ENCODE results near the gene FGGY.

FGGY gene

DNA sequence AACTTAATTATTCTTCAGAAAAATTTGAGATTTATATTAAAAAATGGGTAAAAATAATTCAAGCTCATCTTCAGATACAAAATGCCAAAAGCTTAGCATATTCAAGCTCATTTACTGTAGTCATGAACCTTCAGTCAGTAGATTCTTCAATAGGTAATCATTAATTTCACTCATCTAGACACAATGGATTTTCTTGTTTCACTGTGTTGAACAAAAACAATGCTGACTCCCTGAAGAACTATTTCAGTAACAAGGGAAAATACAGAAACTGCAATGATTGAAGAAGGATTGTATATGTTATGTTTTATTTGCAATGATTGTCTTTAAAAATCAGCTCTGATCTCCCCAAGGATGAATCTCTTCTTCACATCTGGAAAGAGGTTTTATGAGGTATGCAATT is 508.7 kb downstream of the FGGY start:
- no peak for DNase-seq
